GM21576 (cell line): Measurements from ENCODE around the gene COL5A1.

ENCODE experiments used
- ATAC-seq: cut with Tn5 transposase; IDR thresholded peaks from one replicate; pipeline ENCODE4 v1.9.1; 2021; ENCODE audit warnings: mild to moderate bottlenecking, moderate library complexity; ENCODE audit not compliant: unreplicated experiment

Gene COL5A1

DNA sequence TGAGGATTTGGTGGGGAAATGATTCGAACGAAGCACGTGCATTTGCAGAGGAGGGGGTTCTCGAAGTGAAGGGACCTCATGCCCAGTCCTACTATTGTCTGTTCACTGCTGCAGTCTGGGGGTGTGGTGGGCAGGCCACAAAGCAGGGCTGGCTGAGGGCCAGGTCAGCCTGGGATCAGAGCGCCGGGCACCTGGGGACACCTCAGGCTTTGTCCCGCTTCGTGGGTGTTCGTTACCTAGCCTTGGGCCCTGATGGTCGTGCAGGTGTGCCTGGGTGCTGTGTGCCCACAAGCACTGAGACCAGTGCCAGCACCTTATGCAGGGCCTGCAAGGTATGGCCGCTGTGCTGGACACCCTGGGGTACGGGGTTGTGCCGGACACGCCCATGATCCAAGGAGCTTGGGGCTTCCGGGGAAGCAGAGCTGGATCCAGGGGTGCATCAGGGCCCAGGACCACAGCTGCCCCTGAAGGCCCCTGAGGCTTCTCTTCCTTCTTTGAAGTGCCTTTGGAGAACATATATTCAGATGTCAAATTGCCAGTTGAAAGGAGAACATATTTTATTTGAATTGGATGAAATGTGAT, 80.6 kb downstream of the COL5A1 start:
- ATAC-seq: no peak

GRCh38 chr9:134723037-134723436, 81.4 kb downstream of the COL5A1 start:
- no peak for ATAC-seq

DNA sequence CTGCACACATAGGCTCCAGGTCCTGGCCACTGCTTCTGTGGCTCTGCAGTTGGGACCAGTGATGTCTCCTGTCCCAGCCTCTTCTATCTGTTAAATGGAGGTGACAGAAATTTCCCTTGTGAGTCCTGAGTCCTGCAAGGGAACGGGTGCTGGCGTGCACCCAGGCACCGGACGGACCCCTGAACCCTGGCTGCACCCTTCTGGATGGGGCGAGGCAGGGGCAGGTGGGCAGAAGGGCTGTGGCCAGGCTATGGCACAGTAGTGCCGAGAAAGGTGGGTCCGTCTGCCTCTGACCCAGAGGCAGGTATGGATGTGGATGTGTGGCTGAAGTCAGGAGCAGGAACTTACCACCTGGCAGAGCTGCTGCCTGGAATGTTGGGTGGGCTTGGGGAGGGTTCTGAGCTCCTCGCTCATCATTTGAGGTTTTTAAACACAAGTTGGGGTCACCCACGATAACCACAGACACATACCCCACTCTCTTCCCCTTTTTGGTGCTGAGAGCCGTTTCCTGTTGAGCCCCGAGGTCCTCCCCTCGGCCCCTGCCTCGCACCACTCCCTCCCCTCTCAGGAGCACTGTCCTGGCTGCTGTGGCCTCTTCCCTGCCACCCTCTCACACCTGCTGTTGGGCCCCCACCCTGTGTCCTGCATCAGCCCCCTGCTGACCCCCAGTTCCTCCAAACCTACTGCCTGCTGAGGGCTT, 82.0 kb downstream of the COL5A1 start:
- ATAC-seq: no peak

DNA sequence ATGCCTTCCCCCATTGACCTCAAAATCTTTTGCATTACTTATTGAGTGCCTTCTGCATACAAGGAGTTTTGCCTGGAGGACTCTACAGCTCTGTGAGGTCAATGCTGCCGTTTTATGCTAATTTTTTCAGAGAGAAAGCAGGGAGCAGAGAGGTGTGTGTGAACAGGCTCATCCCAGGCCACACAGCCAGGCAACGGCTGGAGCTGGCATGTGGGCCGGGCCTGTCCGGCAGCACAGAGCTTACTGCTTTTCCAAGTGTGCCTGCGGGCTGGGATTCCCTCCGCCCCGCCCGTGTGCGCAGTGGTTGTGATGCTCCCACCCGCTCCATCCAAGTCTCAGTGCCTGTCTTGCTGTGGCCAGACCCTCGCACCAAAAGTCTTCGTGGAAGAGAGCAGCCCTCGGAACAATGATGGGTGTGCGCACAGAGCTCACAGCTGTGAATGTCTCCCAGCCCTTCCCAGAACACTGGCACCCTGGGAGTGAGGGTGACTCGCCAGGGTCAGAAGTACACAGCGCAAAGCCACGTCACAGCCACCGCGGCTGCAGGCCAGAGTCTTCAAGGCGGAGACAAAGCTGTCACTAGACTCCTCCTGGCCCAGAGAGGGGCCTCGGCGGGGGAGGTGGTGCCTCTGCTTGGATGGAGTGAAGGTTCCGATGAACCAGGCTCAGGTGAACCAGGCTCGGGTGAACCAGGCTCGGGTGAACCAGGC, 82.8 kb downstream of the COL5A1 start:
- no peak for ATAC-seq

- no peak for ATAC-seq
Observed at GRCh38 chr9:134724912-134725604, 83.5 kb downstream of the COL5A1 start.

GRCh38 chr9:134725605-134725940, 84.0 kb downstream of the COL5A1 start:
- ATAC-seq: no peak

- ATAC-seq: no peak
Observed at GRCh38 chr9:134726026-134726721, 84.6 kb downstream of the COL5A1 start.

DNA sequence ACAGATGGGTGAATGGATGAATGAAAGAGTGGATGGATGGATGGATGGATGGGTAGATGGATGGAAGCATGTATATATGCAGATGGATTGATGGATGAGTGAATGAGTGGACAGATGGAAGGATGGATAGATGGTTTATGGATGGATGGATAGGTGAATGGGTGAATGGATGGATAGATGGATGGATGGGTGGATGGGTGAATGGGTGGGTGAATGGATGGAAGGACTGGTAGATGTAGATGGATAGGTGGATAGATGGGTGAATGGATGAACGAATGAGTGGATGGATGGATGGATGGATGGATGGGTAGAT, 85.1 kb downstream of the COL5A1 start:
- ATAC-seq: no peak

GRCh38 chr9:134728021-134728795, 86.6 kb downstream of the COL5A1 start:
- ATAC-seq: no peak

DNA sequence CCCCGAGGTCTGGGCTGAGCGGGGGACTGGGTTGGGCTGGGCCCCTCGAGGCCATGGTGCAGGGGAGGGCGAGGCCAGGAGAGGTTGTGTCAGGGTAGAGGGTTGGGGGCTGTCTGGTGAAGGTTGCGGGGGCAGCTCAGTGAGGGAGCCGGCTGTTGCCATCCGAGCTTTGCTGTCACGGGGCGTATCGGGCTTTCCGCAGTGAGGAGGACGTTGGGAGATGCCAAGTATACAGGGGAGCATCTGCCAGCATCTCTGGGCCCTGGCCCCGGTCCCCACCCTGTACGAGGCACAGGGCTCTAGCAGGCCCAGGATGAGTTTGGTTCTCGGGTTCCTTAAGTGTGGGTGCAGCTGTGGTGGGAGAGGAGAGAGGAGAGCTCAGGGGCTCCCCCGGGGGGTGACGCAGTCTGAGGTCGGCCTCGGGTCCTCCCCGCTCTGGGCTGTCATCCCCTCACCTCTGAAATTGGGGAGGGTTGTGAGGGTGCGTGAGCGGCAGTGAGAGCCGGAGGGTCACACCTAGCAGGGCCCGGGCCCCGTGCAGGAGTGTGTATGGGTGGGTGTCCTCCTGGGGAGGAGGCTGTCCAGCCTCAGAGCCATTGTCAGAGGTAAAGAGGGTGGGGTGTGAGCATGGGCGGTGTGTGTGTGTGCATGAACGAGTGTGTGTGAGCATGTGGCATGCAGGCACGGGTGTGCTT, 87.3 kb downstream of the COL5A1 start:
- no peak for ATAC-seq

DNA sequence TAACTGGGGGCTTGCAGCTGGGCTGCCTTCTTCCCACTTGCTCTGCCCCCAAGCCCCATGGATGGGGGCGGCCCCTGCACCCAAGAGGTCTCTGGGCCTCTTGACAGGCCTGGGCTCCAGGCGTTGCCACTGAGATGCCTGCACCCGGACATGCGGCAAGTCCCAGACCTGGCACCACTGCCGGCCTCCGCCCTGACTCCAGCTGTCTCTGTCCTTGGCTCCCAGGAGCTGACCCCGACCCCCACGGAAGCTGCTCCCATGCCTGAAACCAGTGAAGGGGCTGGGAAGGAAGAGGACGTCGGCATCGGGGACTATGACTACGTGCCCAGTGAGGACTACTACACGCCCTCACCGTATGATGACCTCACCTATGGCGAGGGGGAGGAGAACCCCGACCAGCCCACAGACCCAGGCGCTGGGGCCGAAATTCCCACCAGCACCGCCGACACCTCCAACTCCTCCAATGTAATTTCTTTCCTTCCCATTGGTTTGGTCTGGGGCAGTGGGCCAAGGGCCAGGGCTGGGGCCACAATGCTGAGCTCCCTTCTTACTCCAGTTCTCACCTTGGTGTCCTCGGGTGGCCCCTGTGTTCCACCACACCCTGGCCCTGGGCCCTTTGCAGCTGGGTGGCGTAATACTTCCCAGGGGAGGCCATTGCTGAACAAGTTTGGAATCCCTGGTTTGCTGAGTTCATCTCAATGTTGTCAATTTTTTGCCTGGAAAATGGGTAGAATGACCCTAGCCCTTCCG, 88.6 kb downstream of the COL5A1 start:
- no peak for ATAC-seq

DNA sequence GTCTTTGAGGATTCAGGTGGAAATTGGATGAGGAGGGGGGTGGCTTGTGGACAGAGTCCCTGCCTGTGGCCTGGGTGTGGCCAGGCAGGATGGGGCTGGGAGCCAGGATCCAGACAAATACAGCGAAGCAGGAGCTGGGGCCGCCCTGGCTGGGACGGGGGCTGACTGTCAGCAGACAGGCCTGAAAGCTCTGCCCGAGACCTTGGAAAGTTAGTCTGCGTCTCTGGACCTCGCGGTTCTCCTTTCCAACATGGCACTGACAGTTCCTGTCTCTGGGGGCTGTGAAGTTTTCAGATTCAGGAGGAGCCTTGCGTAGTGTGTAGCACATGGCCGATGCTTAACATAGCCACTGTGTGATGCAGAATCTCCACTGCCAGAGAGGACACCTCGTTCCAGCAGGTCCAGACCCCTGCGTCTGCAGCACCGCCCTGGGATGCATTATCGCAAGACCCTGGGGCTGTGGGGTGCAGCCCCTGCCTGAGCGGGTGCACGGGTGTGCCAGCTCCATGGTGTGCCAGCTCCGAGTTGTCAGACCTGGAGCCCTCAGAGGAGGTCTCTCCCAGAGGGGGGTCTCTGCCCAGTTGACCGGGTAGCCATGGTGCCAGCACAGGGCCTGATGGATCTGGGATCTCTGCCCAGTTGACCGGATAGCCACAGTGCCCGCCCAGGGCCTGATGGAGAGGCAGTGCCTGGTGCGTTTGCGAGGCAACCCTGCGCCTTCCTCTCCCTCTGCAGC, 89.3 kb downstream of the COL5A1 start:
- no peak for ATAC-seq

DNA sequence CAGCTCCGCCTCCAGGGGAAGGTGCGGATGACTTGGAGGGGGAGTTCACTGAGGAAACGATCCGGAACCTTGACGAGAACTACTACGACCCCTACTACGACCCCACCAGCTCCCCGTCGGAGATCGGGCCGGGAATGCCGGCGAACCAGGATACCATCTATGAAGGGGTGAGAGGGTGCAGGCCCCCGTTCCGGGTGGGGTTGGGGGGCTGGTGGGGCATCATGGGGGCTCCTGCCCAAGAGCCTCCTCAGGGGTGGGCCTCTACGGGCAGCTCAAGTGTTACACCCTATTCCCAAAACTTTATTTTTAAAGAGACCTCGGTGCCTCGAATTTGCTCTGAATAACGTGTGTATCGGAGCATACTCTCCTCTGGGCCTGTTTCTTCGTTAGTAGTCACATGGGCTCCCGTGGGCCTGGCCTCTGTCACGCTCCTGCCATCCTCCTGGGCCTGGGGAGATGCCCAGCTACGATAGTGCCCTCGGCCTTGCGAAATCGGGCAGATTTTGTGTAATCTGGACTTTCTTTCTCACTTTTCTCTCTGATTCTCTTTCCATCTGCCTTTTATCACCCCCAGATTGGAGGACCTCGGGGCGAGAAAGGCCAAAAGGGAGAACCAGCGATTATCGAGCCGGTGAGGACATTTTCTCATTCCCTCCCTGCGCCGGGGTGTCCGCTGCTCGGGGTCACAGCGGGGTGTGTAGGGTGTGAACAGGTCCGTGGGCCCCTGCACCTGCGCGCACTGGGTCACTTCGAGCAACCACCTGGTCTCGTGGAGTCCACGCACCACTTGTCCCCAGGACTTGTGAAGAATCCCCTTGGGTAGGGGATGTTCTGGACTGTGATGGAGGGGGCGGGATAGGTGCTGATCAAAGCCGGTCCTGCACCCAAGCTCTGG, 90.1 kb downstream of the COL5A1 start:
- no peak for ATAC-seq

DNA sequence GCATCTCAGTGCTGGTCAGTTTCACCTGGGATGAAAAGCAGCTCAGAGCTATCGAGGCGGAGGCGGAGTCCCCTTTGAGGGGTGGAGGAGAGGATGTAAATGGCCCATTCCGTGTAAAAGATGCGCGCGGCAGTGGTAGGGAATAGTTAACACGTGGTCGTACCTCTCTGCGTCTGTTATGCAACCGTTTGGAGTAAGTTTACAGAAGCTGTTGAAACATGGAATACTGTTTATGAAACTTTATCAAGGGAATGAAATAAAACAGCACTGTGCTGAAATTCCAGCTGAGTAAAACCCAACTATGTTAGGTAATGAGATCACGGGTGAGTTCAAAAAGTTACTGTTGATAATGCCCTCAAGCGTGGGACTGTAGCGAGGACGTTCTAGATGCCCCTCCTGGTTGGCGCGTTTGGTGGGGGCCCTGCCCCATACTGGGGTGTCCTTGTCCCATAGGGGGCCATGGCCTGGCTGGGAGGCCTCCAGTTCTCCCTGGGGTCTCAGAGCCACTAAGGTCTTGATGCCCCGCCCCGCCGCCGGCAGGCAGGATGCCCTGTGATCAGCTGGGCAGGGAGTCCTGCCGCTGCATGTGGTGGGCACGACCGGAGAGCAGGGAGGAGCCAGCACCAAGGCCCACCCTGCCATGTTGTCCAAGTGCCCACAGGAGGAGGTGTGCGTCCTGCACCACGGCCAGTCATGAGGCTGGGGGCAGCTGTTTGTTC, 90.9 kb downstream of the COL5A1 start:
- no peak for ATAC-seq

DNA sequence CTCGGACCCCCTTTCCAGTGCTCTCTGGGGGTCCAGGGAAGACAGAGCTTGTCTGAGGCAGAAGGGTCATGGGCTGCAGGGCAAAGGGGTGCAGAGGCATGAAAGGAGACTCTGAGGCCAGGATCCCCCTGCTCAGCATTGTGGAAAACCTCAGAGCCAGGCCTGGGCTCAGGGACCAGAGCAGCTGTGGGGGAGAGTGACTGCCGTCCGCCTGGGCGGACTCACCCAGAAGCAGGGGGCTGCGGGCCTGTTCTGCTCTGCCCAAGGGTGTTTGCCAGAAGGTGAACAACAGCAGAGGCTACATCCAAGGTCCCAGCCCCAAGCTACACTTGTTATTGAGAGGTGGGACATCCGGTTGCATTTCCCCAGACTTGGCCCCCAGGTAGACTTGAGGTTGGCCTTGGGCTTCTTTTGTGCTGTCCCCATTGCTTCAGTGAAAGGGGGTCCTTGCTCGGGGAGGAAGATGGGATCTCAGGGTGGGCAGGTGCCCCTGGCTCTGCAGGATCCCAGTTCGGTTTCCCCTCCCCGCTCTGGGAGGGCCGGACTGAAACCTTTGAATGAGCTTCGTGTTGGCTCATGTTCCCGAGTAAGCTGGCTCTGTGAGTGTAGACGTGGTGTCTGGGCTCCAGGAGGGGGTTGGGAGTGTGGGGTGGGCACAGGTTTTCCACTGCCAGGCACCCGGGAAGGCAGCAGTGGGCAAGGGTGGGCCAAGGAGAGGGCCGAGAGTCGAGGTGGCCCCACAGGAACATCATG, 92.1 kb downstream of the COL5A1 start:
- no peak for ATAC-seq

GRCh38 chr9:134734270-134734669, 92.7 kb downstream of the COL5A1 start:
- no peak for ATAC-seq
